AG09319 (cell line): Measurements from ENCODE around the gene ARHGAP26.

Experiments used
- DNase-seq: peaks from one replicate; pipeline ENCODE4 v3.0.0-alpha.2; 2010; ENCODE audit warnings: low read depth; ENCODE audit errors: extremely low read depth
- TF ChIP-seq, protein P1 (sequence below): IDR thresholded peaks from 2 replicates; pipeline ENCODE4 v1.5.1; 2011; ENCODE audit warnings: low read depth, mild to moderate bottlenecking, inconsistent platforms, low read length, moderate library complexity

The ARHGAP26 gene

DNA sequence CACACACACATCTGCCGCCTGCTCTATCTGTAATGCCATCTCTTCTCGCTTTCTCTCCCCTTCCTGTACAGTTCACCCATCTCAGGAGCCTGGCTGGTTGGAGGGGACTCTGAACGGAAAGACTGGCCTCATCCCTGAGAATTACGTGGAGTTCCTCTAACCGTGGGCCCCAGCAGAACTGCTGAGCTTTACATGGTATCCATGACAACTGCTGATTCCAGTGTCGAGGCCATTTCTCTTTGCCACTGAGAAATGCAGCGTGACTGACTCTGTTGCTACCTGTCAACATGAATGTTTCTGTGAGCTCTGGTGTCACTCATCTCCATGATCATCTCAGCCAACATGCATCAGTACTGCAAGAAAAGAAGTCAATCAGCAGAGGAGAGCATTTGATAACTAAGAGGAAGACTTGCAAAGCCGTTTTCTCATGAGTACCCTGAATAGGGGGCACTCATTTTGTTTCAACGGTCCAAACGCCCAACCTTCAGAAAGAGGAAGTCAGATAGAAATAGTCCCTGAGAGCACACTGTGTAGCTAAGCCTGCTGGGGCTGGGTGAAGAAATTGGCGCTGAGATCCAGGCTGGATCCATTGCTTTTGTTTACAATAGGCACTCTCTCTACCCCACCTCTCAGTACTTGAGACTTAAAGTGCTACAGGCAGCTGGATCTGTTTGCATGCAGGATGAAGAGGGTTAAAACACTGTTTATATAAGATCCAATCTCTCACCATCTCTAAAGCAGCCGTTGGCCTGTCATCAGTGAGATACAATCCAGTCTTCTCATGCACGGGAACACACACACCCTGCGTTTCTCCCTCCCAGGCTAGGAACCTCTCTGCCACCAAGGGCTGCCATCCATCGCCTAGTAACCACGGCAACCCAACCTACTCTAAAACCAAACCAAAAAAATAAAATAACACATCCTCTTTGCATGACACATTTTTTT, 452.4 kb downstream of the ARHGAP26 start:
- TF ChIP-seq, protein P1, sequence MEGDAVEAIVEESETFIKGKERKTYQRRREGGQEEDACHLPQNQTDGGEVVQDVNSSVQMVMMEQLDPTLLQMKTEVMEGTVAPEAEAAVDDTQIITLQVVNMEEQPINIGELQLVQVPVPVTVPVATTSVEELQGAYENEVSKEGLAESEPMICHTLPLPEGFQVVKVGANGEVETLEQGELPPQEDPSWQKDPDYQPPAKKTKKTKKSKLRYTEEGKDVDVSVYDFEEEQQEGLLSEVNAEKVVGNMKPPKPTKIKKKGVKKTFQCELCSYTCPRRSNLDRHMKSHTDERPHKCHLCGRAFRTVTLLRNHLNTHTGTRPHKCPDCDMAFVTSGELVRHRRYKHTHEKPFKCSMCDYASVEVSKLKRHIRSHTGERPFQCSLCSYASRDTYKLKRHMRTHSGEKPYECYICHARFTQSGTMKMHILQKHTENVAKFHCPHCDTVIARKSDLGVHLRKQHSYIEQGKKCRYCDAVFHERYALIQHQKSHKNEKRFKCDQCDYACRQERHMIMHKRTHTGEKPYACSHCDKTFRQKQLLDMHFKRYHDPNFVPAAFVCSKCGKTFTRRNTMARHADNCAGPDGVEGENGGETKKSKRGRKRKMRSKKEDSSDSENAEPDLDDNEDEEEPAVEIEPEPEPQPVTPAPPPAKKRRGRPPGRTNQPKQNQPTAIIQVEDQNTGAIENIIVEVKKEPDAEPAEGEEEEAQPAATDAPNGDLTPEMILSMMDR, result no peak
- no peak for DNase-seq

DNA sequence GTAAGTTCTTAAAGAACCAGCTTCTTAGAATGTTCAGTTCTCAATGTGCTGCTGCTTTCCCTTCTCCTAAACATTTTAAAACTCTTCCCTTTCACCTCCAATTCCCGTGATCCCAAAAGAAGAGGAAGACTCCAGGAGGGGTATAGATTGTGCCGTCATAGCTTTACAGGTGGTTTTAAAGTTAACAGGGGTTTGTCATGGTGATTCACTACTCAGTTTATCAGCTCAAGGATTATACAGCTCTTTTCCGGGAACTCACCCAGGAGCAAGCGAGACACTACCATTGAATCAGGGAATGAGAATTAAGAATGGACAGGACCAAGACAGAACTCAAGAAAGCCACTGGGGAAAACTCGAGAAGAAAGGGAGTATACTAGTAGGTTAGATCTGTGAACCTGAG, 454.5 kb downstream of the ARHGAP26 start:
- DNase-seq, result no peak

DNA sequence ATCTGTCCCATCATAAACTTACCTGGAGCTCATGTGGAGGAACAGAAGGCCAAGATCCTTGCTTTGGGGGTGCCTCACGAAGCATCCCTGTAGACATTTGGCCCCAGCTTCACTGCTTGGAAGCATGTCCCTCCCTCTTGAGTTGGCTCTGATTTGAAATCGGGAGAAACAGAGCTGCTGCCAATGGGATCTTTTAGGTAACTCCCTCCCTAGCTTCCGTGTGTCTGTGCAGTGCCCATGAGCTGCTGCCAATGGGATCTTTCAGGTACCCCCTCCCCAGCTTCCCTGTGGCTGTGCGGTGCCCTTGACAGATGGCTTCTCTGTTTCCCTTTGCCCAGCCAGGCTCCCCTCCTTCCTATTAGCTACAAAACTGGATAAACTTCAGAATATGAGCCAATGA, 455.3 kb downstream of the ARHGAP26 start:
- TF ChIP-seq, protein P1, result no peak
- no peak for DNase-seq

More for the DNA sequence above, 454.5 kb downstream of the ARHGAP26 start:
- TF ChIP-seq, protein P1, result no peak

DNA sequence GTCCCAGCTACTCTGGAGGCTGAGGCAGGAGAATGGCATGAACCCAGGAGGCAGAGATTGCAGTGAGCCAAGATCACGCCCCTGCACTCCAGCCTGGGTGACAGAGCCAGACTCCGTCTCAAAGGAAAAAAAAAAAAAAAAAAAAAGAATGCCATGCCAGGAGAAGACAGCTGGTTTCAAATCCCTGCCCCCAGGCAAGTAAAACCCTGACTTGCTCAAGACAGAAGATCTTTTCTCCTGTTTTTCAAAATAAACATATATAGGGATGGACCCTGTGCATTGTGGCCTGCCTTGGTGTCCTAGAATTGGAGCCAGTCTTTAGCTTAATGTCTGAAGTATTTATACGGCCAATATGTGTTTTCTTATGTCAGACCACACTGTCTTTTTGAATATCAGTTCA, 456.2 kb downstream of the ARHGAP26 start:
- TF ChIP-seq, protein P1, result no peak
- no peak for DNase-seq

DNA sequence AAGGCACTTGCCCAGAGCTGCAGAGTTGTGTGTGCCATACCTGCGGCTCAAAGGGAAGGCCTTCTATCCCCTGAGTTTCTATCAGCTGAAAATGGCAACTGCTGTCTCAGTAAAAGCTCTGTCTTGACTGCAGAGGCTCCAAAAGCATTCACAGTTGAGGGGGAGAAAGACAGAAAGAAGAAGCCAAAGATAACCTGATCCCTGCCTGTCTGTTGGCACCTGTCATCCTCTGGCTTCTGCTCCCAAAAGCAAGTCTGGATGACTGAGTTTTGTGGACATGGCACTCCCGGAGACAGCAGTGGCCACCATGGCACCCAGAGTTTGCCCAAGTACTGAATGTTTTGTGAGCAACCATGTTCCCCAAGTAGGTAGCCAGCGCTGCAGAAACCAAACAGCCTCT, 456.7 kb downstream of the ARHGAP26 start:
- DNase-seq, result no peak
- TF ChIP-seq, protein P1, result no peak

DNA sequence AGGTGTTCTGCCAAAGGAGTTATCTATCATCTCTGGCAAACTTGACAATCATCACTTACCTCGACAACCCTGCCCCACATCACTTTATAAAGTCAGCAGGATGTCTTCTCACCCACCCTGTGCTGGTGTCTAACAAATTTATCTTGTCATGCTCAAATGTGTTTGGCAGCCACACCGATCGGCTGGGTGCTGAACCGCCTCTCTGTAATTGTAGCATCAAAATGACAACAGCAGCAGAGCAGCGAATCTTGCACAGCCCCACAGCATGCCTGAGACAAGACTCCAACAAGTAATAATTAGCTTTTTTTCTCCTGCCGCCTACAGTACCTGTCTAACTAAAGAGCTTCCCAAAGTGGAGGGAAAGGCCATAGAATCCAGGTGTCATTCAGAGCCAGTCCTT, 457.1 kb downstream of the ARHGAP26 start:
- no peak for DNase-seq
- TF ChIP-seq, protein P1, result no peak

- DNase-seq, result no peak
- TF ChIP-seq, protein P1, result no peak
These were observed 458.6 kb downstream of the ARHGAP26 start for GRCh38 chr5:143228597-143229293.
